Endothelial cell of umbilical vein (primary cell): ENCODE data around the gene RPS19BP1. TPM values are rescaled to one million over a fixed set of nuclear protein-coding genes. Genes with fewer than 3 reads are reported as not detected.

Source experiments
- BruUV-seq: library from RNA; stranded (reverse); fragments of 400-500 nt; replicated peaks from 2 replicates; lab custom pipeline; 2021; lab: Mats Ljungman, UMichigan
- CTCF ChIA-PET: fragments of 300-600, 350-600 bp; sonication (Branson Sonifier 250); formaldehyde crosslinking; loops from one replicate; lab custom pipeline; 2021; ENCODE audit warnings: antibody characterized with exemption, inconsistent platforms; lab: Charles Lee
- POLR2A ChIA-PET: fragments of 300-600, 350-600 bp; sonication (Branson Sonifier 250); formaldehyde crosslinking; loops from one replicate; lab custom pipeline; 2021; ENCODE audit warnings: antibody characterized with exemption, inconsistent platforms; lab: Charles Lee
- DNase-seq: peaks from one replicate; pipeline ENCODE4 v3.0.0-alpha.2; 2011; ENCODE audit warnings: low read depth, low spot score
- FAIRE-seq: peaks from 2 replicates; lab custom pipeline; 2011; peaks lifted over from hg19 to GRCh38; lab: Jason Lieb, UNC
- H2AFZ ChIP-seq: 2 replicates; pipeline ENCODE4 v1.6.0; 2012; ENCODE audit warnings: low read depth, low read length, control low read depth, inconsistent platforms
- H3K27ac ChIP-seq: 2 replicates; pipeline ENCODE4 v1.5.1; 2011; ENCODE audit warnings: low read depth, mild to moderate bottlenecking, control low read depth, low read length, moderate library complexity; ENCODE audit not compliant: insufficient read depth
- H3K27me3 ChIP-seq, 2 experiments: 2 replicates each; pipeline versions ENCODE4 v1.6.0 to v1.6.1; 2011; ENCODE audit warnings: low read length in 2 of 2, mixed read lengths in 1 of 2; ENCODE audit not compliant: control insufficient read depth in 2 of 2, insufficient read depth in 2 of 2
- H3K36me3 ChIP-seq, 2 experiments: 2 replicates in 1 of 2; 3 replicates in 1 of 2; pipeline ENCODE4 v1.5.1; 2011; ENCODE audit warnings: low read length in 2 of 2, mild to moderate bottlenecking in 1 of 2, moderate library complexity in 1 of 2; ENCODE audit not compliant: control insufficient read depth in 2 of 2, insufficient read depth in 2 of 2; ENCODE audit errors: extremely low read depth in 1 of 2
- H3K4me1 ChIP-seq: 3 replicates; pipeline ENCODE4 v1.5.1; 2011; ENCODE audit warnings: mild to moderate bottlenecking, low read length; ENCODE audit not compliant: control insufficient read depth, insufficient read depth; ENCODE audit errors: extremely low read depth
- H3K4me2 ChIP-seq: 2 replicates; pipeline ENCODE4 v1.6.1; 2011; ENCODE audit warnings: low read length, control low read depth, mixed read lengths; ENCODE audit not compliant: insufficient read depth
- H3K4me3 ChIP-seq, 3 experiments: fragments of 200-600 bp in 1 of 3; sonication (generic), shearing (Covaris generic) in 1 of 3; replicated peaks in 1 of 3; 2 replicates each; pipeline ENCODE4 v1.5.1; 2011 to 2016; ENCODE audit warnings: control low read depth in 3 of 3, low read length in 3 of 3, mild to moderate bottlenecking in 2 of 3, inconsistent platforms in 1 of 3, low read depth in 1 of 3, moderate library complexity in 1 of 3; ENCODE audit not compliant: insufficient read depth in 1 of 3
- H3K79me2 ChIP-seq: 2 replicates; pipeline ENCODE4 v1.6.0; 2012; ENCODE audit warnings: low read length, inconsistent platforms; ENCODE audit not compliant: control insufficient read depth, insufficient read depth
- H3K9ac ChIP-seq: replicated peaks from 2 replicates; pipeline ENCODE3; 2011; ENCODE audit warnings: low read length, control low read depth; ENCODE audit not compliant: insufficient read depth; ENCODE audit errors: extremely low read depth
- H3K9me1 ChIP-seq: replicated peaks from 3 replicates; pipeline ENCODE4 v1.6.0; 2011; ENCODE audit warnings: mild to moderate bottlenecking, low read length; ENCODE audit not compliant: control insufficient read depth, insufficient read depth; ENCODE audit errors: extremely low read depth
- H3K9me3 ChIP-seq: replicated peaks from 2 replicates; pipeline ENCODE4 v1.5.1; 2012; ENCODE audit warnings: low read length, inconsistent platforms; ENCODE audit not compliant: control insufficient read depth, insufficient read depth
- H4K20me1 ChIP-seq: replicated peaks from 2 replicates; pipeline ENCODE3; 2011; ENCODE audit warnings: mild to moderate bottlenecking, low read length; ENCODE audit not compliant: control insufficient read depth, insufficient read depth; ENCODE audit errors: extremely low read depth
- CTCF ChIP-seq, 2 donors: IDR thresholded peaks; 1 replicate in 1 of 2; 2 replicates in 1 of 2; pipeline ENCODE4 v1.5.1; 2011; ENCODE audit warnings: low read length in 2 of 2, mild to moderate bottlenecking in 2 of 2, moderate library complexity in 2 of 2, control low read depth in 1 of 2, inconsistent platforms in 1 of 2, low read depth in 1 of 2; ENCODE audit not compliant: insufficient read depth in 1 of 2; ENCODE audit errors: extremely low read depth in 1 of 2
- EZH2 ChIP-seq: IDR thresholded peaks from 2 replicates; pipeline ENCODE4 v1.6.1; 2012; ENCODE audit warnings: borderline replicate concordance, low read depth, mild to moderate bottlenecking, moderate library complexity, low read length, inconsistent platforms; ENCODE audit not compliant: severe bottlenecking
- GATA2 ChIP-seq: IDR thresholded peaks from 2 replicates; pipeline ENCODE4 v1.7.0; 2011; ENCODE audit warnings: low read depth, mild to moderate bottlenecking, moderate library complexity, mixed read lengths, low read length; ENCODE audit not compliant: insufficient read length, insufficient read depth
- JUN ChIP-seq: IDR thresholded peaks from 2 replicates; pipeline ENCODE4 v1.6.1; 2011; ENCODE audit warnings: borderline replicate concordance, low read depth; ENCODE audit not compliant: insufficient read length, insufficient read depth
- MAX ChIP-seq: IDR thresholded peaks from 2 replicates; pipeline ENCODE4 v1.6.1; 2011; ENCODE audit not compliant: insufficient read depth, insufficient read length
- MYC ChIP-seq: IDR thresholded peaks from one replicate; pipeline ENCODE4 v1.6.1; 2011; ENCODE audit warnings: mild to moderate bottlenecking, low read depth, low read length
- POLR2A ChIP-seq: IDR thresholded peaks from 2 replicates; pipeline ENCODE4 v1.6.1; 2012; ENCODE audit warnings: low read depth, mild to moderate bottlenecking, control low read depth, low read length
- dilution Hi-C: fragments of 300-500 bp; cut with MboI; formaldehyde crosslinking; loops from one replicate; pipeline ENCODE4 v1.15.0; 2019; ENCODE audit warnings: low sequenced_read_pairs; ENCODE audit not compliant: extremely low pct_ligation_motif_present
- intact Hi-C: fragments of 100-400 bp; cut with micrococcal nuclease; formaldehyde crosslinking; loops from one replicate; pipeline ENCODE4 v1.10.0; 2022
- polyA plus RNA-seq, 4 experiments: library from polyadenylated mRNA; depleted of rRNA in 3 of 4; stranded (reverse) in 3 of 4; unstranded in 1 of 4; fragments of >200 nt; gene quantifications; 2 replicates each; pipeline versions ENCODE4 v1.2.1 to v1.2.3, GENCODE V29; 2011 to 2012; ENCODE audit warnings: missing spikeins in 1 of 4
- total RNA-seq: library from RNA; stranded (reverse); gene quantifications from 2 replicates; pipeline ENCODE4 v1.2.3, GENCODE V29; 2021

The RPS19BP1 gene
- total and polyA plus RNA-seq, 2 donors (not counting 3 experiments of a cell fraction or from before 2014, with no cell fraction given) = 66.6 to 84.3 TPM

- Histone ChIP-seq H3K9me3 (no peaks in the 10 kb centered on the region), H3K27me3 (peaks cover 0 to 3% of the 10 kb centered on the region in 2 experiments), H3K4me3 (no peak overlapping the region), H3K4me2 (no peak overlapping the region), H2AFZ (no peak overlapping the region), H3K9ac (no peak overlapping the region), H4K20me1 (no peaks in the 10 kb centered on the region), H3K79me2 (peaks cover 10% of the 10 kb centered on the region), H3K4me1 (peaks cover 8% of the 10 kb centered on the region), H3K36me3 (no peaks in the 10 kb centered on the region), H3K9me1 (no peaks in the 10 kb centered on the region), H3K27ac (no peak overlapping the region)
- ChIA-PET CTCF (interaction anchor here (1.7 to 4.9 kb wide), 2 partner anchors 16 to 31 kb away, joined by 9 to 130 read pairs; partner anchors contain the start of gene RPS19BP1), POLR2A (interaction anchor here (0.9 kb wide), 1 partner anchor 24 kb away, joined by 3 read pairs; no protein-coding TSS in a partner anchor)
- DNase-seq = no peak
- TF ChIP-seq GATA2 (no peak), CTCF (IDR thresholded peaks at IDR 0.05; ENCODE audit: extremely low read depth in 1 of 2, insufficient read depth in 1 of 2, low read depth in 1 of 2, low read length in 2 of 2) (no peak), MAX (no peak), MYC (no peak), JUN (no peak), EZH2 (no peak), POLR2A (no peak)
- intact Hi-C loops = loop anchor here (10.0 kb wide), 1 partner anchor 154 kb away; the partner anchor contains the start of gene SYNGR1
- dilution Hi-C loops = no loop called here
- FAIRE-seq = no peak
- BruUV-seq = no TSS peak
These were observed 34.2 kb downstream of the RPS19BP1 start for GRCh38 chr22:39498368-39498767.
